Fibroblast of lung (primary cell): ENCODE measurements around the gene N4BP2L2. TPM values are rescaled to one million over a fixed set of nuclear protein-coding genes. Genes with fewer than 3 reads are reported as not detected.

Source experiments
- DNase-seq, 2 donors: peaks; one replicate each; pipeline versions ENCODE4 v3.0.0 to v3.0.0-alpha.2; 2010; ENCODE audit warnings: low read depth in 2 of 2
- H2AFZ ChIP-seq: 2 replicates; pipeline ENCODE4 v1.5.1; 2012; ENCODE audit warnings: low read length, control low read depth, inconsistent platforms
- H3K27ac ChIP-seq: 2 replicates; pipeline ENCODE4 v1.5.1; 2011; ENCODE audit warnings: low read length, control low read depth; ENCODE audit not compliant: insufficient read depth
- H3K27me3 ChIP-seq: 2 replicates; pipeline ENCODE4 v1.5.1; 2011; ENCODE audit warnings: mild to moderate bottlenecking, low read length; ENCODE audit not compliant: control insufficient read depth, insufficient read depth
- H3K36me3 ChIP-seq: 2 replicates; pipeline ENCODE4 v1.5.1; 2011; ENCODE audit warnings: low read length; ENCODE audit not compliant: control insufficient read depth, insufficient read depth
- H3K4me1 ChIP-seq: 2 replicates; pipeline ENCODE4 v1.5.1; 2011; ENCODE audit warnings: low read length; ENCODE audit not compliant: control insufficient read depth, insufficient read depth; ENCODE audit errors: extremely low read depth
- H3K4me2 ChIP-seq: 2 replicates; pipeline ENCODE4 v1.5.1; 2011; ENCODE audit warnings: low read length, control low read depth; ENCODE audit not compliant: insufficient read depth; ENCODE audit errors: extremely low read depth
- H3K4me3 ChIP-seq, 4 experiments: fragments of 200-600 bp in 1 of 4; sonication (generic) in 1 of 4; replicated peaks in 1 of 4; 2 replicates each; pipeline ENCODE4 v1.5.1; 2011 to 2016; ENCODE audit warnings: low read length in 4 of 4, low read depth in 3 of 4, mild to moderate bottlenecking in 3 of 4, control low read depth in 2 of 4, inconsistent platforms in 1 of 4, mixed read lengths in 1 of 4; ENCODE audit not compliant: insufficient read depth in 1 of 4; ENCODE audit errors: control extremely low read depth in 1 of 4
- H3K79me2 ChIP-seq: 2 replicates; pipeline ENCODE4 v1.5.1; 2012; ENCODE audit warnings: mild to moderate bottlenecking, low read length, inconsistent platforms; ENCODE audit not compliant: control insufficient read depth, insufficient read depth
- H3K9ac ChIP-seq: 2 replicates; pipeline ENCODE4 v1.5.1; 2011; ENCODE audit warnings: mild to moderate bottlenecking, low read length, control low read depth; ENCODE audit not compliant: insufficient read depth
- H3K9me3 ChIP-seq: 2 replicates; pipeline ENCODE4 v1.5.1; 2012; ENCODE audit warnings: low read depth, low read length; ENCODE audit not compliant: control insufficient read depth, insufficient read depth
- H4K20me1 ChIP-seq: 2 replicates; pipeline ENCODE4 v1.5.1; 2011; ENCODE audit warnings: low read length; ENCODE audit not compliant: control insufficient read depth, insufficient read depth; ENCODE audit errors: extremely low read depth
- CTCF ChIP-seq, 2 donors: IDR thresholded peaks in 1 of 2; conservative IDR thresholded peaks in 1 of 2; 1 replicate in 1 of 2; 2 replicates in 1 of 2; pipeline ENCODE4 v1.5.1; 2011 to 2012; ENCODE audit warnings: low read length in 2 of 2, control low read depth in 1 of 2, inconsistent platforms in 1 of 2, low read depth in 1 of 2, mild to moderate bottlenecking in 1 of 2
- EZH2 ChIP-seq: IDR thresholded peaks from 2 replicates; pipeline ENCODE4 v1.5.1; 2012; ENCODE audit warnings: low read length, control low read depth, mild to moderate bottlenecking; ENCODE audit errors: missing control alignments
- polyA plus RNA-seq, 2 donors: library from polyadenylated mRNA; depleted of rRNA in 1 of 2; stranded (reverse) in 1 of 2; unstranded in 1 of 2; fragments of >200 nt; gene quantifications; 2 replicates each; pipeline ENCODE4 v1.2.1, GENCODE V29; 2011 to 2012; ENCODE audit warnings: missing spikeins in 1 of 2
- total RNA-seq: library from RNA; depleted of rRNA; stranded (reverse); fragments of >200 nt; gene quantifications from 2 replicates; pipeline ENCODE4 v1.2.1, GENCODE V29; 2014

Gene N4BP2L2
- total and polyA plus RNA-seq, 2 donors (not counting 1 experiment from before 2014, with no cell fraction given) = 62.4 to 139 TPM

DNA sequence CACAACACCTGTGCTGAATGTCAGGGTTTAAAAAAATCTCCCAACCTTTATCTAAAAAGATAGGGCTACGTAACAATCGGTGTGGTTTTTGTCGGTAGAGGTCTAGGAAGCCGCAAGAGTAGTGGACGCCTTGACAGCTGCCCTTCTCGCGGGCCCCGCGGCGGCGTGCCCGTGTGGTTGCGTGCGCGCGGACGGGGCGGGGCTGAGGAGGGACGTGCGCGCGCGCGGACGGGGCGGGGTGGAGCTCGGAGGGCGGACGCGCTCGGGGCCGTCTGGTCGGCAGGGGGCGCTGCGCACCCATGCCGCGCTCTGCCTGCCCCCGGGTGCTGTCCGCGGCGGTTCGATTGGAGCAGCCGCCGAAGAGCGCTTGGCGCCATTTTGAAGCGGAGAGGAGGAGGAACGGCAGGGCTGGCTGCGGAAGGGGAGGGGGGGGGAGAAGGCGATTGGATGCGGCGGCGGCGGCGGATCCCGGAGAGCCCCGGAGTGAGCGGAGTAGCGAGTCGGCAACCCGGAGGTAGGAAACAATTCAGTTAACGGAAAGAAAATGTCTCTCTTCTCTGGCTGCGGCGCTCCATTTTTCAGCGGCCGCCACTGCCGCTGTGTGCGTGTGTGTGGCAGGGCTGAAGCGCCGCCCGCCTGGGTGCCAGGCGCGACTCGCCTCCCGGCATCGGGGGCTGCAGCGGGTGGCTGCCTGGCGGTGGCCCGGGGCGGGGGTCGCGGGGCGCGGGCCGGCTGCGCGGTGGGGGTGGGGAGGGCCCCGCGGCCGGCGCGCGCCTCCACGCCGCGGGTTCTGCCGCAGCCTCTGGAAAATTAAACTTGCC is 47.7 kb upstream of the N4BP2L2 start, which contains the start of gene PDS5B:
PDS5B (plus strand) TSS at position 373 of the 821 bp plus-strand sequence. CDS start 62,321 bp downstream, outside the sequence.
- Histone ChIP-seq H3K27ac (peak within 1 kb of the TSS; percentile 82), H3K27me3 (no peaks in the 10 kb centered on the region), H3K9ac (peak within 1 kb of the TSS; percentile 82), H3K4me2 (peak within 1 kb of the TSS; percentile 97), H4K20me1 (no peaks in the 10 kb centered on the region), H3K79me2 (peaks cover 38% of the 10 kb centered on the region), H3K4me3 (peak within 1 kb of the TSS; percentile 71 to 96 (median 82)), H3K4me1 (peaks cover 9% of the 10 kb centered on the region), H2AFZ (peak within 1 kb of the TSS; percentile 90), H3K36me3 (no peaks in the 10 kb centered on the region), H3K9me3 (no peaks in the 10 kb centered on the region)
- peak in 1 of 2 donors; percentile 54 for TF ChIP-seq CTCF (conservative IDR thresholded peaks at IDR 0.05 in 1 of 2, IDR thresholded peaks at IDR 0.05 in 1 of 2; ENCODE audit: low read depth in 1 of 2, low read length in 2 of 2)
- no peak for TF ChIP-seq EZH2
- peak; percentile 91 to 93 for DNase-seq

DNA sequence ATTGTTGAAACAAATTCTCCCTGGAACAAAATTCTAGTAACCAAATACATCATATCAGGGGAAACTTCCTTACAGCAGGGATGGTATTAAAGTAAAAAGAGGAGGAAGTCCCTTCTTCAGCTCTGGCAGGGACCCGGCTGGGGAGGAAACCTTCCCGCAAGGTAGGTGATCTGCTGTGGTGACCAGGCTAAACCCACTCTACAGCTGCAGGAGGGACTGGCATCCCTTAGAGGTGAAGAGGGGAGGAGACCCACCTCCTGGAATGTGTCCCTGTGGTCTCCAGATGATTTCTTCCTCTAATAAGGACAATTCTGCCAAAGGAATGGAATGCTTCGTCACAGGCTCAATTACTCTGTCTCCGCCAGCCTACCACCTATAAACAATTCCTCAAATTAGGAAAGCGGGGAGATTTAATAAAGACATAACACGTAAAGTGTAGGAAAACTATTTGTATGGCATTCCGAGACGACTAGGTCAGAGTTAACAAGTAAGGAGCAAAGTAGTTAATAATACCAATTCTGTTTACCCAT is 47.0 kb upstream of the N4BP2L2 start:
- H3K27ac ChIP-seq = peak overlapping the region; percentile 45

More for the DNA sequence above, 47.0 kb upstream of the N4BP2L2 start:
- Histone ChIP-seq H2AFZ (peak overlapping the region; percentile 90), H3K36me3 (no peaks in the 10 kb centered on the region), H3K79me2 (peaks cover 35% of the 10 kb centered on the region), H3K27me3 (no peaks in the 10 kb centered on the region), H3K4me1 (peaks cover 9% of the 10 kb centered on the region), H3K4me2 (peak overlapping the region; percentile 91), H3K9me3 (no peaks in the 10 kb centered on the region), H4K20me1 (no peaks in the 10 kb centered on the region), H3K9ac (peak overlapping the region; percentile 32), H3K4me3 (peak overlapping the region; percentile 62 to 93 (median 64))
- peak in 1 of 2 donors; percentile 56 for DNase-seq
- no peak for TF ChIP-seq CTCF (conservative IDR thresholded peaks at IDR 0.05 in 1 of 2, IDR thresholded peaks at IDR 0.05 in 1 of 2; ENCODE audit: low read depth in 1 of 2, low read length in 2 of 2)
- TF ChIP-seq EZH2 = no peak
